CD4-positive, alpha-beta T cell treated with Interleukin-1 beta for 1 hour (primary cell): Measurements from ENCODE around the gene MTHFD1.

Experiments used
- DNase-seq, 2 donors: peaks; one replicate each; pipeline ENCODE4 v3.0.0-alpha.2; 2020 to 2022

Gene MTHFD1

GRCh38 chr14:64447876-64448670 is 59.9 kb downstream of the MTHFD1 start:
- peak; percentile 16 to 19 for DNase-seq

DNA sequence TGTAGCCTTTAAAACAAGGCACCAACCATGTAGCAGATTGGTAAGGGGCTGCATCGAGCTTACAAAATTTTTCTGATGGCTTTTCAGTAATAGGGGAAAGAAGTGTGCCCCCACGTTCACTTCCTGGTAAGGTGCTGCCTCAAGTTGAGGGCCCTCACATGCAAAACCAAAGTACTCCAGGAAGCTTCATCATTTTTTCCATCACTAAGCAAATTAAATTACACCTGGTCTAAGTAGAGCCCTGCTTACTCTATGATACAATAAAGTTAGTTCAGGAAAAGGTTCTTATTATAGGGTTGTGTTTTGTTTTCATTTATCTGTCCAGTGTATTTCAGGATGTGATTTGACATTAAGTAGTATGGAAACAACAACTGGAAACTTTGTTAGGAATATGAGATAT is 62.1 kb downstream of the MTHFD1 start:
- DNase-seq, result no peak

GRCh38 chr14:64454671-64455070 is 66.5 kb downstream of the MTHFD1 start:
- no peak for DNase-seq

- no peak for DNase-seq
These were observed 71.4 kb downstream of the MTHFD1 start for GRCh38 chr14:64459405-64460136.

- DNase-seq, result no peak
These were observed 73.1 kb downstream of the MTHFD1 start for GRCh38 chr14:64461221-64461620.

DNA sequence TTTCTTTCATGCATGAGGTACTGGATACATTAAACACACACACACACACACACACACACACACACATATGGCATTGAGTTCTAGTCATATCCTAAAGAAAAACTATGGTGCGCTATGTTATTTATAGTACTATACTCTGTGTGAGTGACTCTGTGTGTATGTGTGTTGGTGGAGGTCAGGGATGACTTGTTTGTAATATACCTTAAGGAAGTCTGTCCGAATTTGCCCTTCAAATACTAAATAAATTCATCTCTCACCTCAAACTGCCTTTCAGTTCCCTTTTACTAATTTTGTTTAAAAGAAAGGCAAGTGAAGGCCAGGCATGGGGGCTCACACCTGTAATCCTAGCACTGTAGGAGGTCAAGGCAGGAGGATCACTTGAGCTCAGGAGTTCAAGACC is 75.0 kb downstream of the MTHFD1 start:
- DNase-seq, result no peak

DNA sequence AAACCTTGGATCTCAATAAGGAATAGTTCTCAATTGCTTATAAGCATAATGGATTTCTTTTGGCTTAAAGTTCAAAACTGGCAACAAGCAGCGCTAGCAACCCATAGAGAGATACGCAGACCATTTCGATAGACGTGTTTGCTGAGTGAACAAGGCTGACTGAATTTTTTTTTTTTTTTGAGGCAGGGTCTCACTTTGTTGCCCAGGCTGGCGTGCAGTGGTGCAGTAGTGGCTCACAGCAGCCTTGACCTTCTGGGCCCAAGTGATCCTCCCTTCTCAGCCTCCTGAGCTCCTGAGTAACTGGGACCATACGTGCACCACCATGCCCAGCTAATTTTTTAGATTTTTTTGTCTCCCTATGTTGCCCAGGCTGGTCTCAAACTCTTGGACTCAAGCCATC is 75.7 kb downstream of the MTHFD1 start:
- DNase-seq, result no peak

DNA sequence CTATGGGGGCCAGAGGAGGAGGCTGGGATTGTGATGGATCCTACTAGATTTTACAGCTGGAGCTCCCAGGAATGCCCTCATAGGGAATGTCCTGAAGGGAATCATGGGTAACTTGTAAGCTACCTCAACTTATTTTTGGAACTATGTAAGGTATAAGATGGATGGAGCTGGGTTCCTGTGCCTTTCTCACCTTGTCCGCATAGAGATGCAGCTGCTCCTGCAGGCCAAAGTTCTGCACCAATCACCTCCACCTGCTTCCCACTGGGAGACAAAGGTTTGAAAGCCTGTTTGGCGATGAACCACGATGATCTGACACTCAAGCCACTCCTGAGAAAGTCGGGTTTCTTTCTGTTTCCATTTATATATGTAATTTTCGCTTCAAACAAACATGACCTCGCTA is 76.5 kb downstream of the MTHFD1 start:
- no peak for DNase-seq

- peak; percentile 72 to 77 for DNase-seq
These were observed 77.2 kb downstream of the MTHFD1 start, which contains the start of gene AKAP5 for GRCh38 chr14:64465191-64465822. TSS of gene AKAP5 (plus strand) at chr14:64465499. CDS start at chr14:64468395, 2,896 bp downstream.

GRCh38 chr14:64465831-64466554 is 77.8 kb downstream of the MTHFD1 start:
- no peak for DNase-seq

DNA sequence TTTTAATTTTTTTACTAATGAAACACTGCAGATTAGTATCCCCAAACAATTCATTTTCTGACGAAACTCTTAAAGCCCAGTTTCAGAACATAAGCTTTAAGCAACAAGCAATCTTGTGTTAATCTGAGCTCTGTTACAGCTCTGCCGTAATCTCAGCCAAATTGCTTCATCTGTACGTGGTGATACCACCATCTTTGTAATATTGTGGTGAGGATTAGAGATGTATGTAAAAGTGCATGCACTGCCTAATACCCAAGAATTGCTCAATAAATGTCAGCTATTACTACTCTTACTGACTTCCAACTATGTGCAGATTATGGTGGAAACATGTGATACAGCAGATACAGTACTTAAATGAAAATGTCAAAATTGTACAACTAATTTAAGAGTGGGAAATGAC is 78.9 kb downstream of the MTHFD1 start:
- no peak for DNase-seq

DNA sequence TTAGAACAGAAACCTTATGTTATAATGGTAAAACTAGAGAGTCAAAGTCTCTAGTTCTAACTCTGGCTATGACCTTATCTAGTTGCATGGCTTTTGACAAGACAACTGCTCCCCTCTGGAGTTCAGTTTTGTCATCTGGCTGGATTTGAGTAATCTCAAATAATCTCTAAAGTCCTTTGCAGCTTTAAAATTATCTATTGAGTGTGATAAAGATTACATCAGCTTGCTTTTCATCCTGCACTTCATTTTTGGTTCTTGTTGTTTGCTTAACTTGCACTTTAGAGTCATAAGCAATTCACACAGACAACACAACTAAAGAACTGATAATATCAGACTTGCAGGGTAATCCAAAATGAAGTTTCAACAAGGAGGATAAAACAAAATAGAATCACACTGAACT is 79.4 kb downstream of the MTHFD1 start:
- DNase-seq, result no peak

GRCh38 chr14:64468451-64468850 is 80.3 kb downstream of the MTHFD1 start:
- no peak for DNase-seq

- no peak for DNase-seq
These were observed 85.9 kb downstream of the MTHFD1 start for GRCh38 chr14:64474041-64474440.

DNA sequence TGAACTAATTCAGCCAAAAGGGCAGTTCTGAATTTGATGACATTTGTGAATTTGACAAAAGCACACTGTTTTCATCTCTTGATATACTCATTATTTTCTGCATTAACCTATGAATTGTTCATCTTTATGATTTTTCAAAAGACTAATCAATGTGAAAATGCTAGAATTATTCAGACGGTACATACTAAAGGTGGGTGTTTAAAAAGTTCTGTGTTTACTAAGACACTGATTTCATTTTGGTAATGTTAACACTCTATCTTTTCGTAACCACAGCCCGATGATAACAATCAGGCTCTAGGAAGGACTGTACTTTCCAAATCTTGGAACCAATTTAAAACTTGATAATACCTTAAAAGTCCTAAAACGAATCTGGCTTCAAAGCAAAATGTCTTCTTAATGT is 86.5 kb downstream of the MTHFD1 start:
- DNase-seq, result no peak

DNA sequence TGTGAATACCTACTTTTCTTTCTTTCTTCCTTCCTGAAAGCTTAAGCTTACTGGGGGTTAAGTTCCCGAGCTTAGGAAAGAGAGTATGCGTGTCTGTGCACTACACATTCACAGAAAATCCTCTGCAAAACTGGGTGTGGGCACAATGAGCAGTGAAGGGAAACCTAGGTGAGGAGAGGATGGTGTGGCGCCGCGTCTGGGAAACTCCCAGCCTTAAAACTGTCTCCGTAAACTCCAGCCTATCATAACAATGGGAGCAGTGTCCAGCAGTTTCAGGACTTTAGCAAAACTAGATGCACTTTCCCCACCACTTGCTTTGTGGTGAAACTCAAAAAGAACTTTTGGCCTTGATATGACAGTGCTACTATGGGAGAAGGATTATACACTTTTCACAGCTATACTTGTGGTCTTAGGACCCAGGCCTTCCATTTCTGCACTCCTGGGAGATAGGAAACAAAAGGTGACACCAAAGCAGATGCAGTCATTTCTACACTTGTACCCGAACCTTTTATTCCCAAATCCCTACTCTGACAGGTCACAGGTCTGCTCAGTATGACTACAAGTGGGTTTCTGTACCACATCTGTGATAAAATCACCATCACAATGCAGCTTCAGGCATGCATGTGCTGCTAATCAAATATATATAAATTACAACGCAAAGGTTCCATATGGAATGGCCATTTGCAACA is 87.6 kb downstream of the MTHFD1 start:
- no peak for DNase-seq

DNA sequence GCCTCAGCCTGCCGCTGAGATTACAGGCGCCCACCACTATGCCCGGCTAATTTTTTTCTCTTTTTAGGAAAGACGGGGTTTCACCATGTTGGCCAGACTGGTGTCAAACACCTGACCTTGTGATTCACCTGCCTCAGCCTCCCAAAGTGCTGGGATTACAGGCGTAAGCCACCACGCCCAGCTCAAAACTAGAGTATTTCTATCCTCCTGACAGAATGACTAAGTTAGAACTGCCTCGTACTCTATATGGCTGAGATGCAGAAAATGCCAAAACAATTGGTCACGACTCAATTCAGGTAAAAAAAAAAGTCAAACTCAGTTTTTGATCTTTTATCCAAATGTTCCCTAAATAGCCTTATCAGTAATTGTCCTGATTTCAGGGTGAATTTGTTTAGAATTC is 88.3 kb downstream of the MTHFD1 start:
- no peak for DNase-seq

DNA sequence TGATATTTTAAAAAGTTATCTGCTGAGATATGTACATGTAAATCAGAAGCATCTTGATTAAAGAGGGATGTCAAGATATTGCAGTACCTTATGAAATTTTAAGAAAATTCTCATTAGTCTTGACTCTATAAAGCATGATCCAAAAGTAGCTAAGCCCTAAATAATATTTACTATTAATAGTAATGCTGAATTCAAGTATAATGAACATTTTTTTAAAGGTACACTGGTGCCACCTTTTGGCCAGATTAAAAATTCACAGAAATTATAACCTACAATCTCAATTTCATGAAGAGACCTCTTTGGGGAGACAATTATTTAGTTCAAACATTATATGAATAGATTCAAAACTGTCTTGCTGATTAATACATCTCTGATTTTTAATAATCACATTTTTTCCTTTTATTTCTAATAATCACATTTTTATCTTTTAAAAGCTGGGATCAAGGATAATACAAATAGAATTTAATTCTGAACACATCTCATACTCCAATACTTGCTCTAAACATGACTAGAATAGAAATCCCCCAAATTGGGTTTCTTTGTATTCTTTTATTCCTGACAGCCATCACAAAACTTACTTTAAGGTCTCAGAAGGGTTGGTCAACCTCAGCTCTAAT is 90.6 kb downstream of the MTHFD1 start:
- peak in 1 of 2 donors; percentile 64 for DNase-seq

DNA sequence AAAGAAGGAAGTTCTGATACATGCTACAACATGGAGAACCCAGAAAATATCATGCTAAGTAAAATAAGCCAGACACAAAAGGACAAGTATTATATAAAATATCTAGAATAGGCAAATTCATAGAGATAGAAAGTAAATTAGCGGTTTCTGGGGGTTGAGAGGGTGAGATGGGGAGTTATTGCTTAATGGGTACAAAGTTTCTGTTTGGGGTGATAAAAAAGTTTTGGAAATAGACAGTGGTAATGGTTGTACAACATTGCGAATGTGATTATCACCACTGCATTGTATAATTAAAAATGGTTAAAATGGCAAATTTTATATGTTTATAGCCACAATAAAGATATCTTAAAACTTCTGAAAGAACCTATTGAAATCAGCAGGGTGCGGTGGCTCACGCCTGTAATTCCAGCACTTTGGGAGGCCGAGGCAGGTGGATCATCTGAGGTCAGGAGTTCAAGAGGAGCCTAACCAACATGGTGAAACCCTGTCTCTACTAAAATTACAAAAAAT is 100.5 kb downstream of the MTHFD1 start:
- no peak for DNase-seq

DNA sequence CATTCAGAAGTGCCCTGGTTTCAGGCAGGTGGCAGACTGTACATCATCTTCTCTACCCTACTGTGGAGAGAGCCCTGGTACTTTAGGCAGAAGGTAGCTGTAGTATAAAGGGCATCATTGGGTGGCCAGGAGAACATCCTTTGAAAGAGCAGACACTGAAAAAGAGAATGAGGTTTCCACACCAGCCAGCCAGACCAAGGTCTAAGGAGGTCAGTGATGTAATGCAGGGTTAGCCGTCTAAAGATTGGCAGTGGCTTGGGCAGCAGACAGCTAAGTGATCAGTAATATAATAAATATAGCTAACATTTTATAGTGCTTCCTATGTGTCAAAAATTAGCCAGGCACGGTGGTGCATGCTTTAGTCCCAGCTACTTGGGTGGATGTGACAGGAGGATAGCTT is 103.5 kb downstream of the MTHFD1 start:
- no peak for DNase-seq

DNA sequence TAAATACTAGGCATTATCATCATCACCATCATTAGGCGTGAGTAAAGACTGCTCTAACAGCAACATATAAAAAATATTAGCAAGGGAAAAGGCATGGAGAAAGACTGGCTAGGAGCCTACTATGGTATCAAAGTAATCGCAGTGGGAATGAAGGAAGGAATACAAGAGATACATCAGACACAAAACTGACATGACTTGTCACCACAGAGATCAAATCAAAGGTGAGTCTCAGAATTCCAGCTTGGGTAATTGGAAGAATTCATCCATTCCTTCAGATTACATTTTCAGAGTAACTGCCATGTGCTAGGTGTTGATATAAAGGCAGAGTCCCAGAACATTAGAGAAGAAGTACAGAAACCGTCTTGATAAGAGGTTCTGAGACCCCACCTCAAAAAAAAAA is 105.3 kb downstream of the MTHFD1 start:
- no peak for DNase-seq

DNA sequence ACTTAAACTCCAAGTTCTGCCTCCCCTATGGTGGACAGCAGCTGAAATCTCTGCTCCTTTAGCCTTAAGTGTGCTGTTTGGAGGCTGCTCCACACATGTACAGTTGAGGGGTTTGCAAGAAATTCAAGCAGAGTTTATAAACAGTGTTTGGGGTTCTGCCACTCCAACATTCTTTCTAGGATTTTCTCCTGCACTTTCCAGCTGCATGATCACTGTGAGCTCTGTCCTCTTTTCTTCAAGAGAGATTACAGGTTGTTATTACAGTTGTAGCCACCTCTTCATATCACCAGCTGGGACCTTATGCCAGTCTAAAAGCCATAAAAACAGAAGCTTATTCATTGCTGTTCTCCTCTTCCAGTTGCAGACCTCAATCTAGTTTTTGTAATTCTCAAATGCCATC is 107.1 kb downstream of the MTHFD1 start:
- no peak for DNase-seq
